PFSK-1 (cell line): ENCODE results near the gene SARDH.

Source experiments
- FOXP2 ChIP-seq: optimal IDR thresholded peaks from 2 replicates; pipeline ENCODE3; 2011; ENCODE audit warnings: borderline replicate concordance, control low read depth, inconsistent platforms; ENCODE audit not compliant: insufficient read depth; ENCODE audit errors: extremely low read length, extremely low read depth
- POLR2AphosphoS5 ChIP-seq: IDR thresholded peaks from 2 replicates; pipeline ENCODE4 v1.6.1; 2012; ENCODE audit warnings: low read depth, mild to moderate bottlenecking, control low read depth, low read length, moderate library complexity
- SIN3A ChIP-seq: IDR thresholded peaks from 2 replicates; pipeline ENCODE4 v1.6.1; 2012; ENCODE audit warnings: mild to moderate bottlenecking, low read length, moderate library complexity, borderline replicate concordance; ENCODE audit not compliant: insufficient read depth
- TAF1 ChIP-seq: IDR thresholded peaks from 2 replicates; pipeline ENCODE4 v1.6.1; 2012; ENCODE audit warnings: low read length, control low read depth, borderline replicate concordance; ENCODE audit not compliant: insufficient read depth
- TF ChIP-seq, protein P1 (sequence below), 2 experiments: IDR thresholded peaks; 2 replicates each; pipeline versions ENCODE4 v1.6.1 to v1.8.0; 2011 to 2012; ENCODE audit warnings: low read depth in 2 of 2, low read length in 2 of 2, control low read depth in 1 of 2, inconsistent platforms in 1 of 2, mild to moderate bottlenecking in 1 of 2, moderate library complexity in 1 of 2; ENCODE audit not compliant: insufficient read depth in 1 of 2

DNA sequence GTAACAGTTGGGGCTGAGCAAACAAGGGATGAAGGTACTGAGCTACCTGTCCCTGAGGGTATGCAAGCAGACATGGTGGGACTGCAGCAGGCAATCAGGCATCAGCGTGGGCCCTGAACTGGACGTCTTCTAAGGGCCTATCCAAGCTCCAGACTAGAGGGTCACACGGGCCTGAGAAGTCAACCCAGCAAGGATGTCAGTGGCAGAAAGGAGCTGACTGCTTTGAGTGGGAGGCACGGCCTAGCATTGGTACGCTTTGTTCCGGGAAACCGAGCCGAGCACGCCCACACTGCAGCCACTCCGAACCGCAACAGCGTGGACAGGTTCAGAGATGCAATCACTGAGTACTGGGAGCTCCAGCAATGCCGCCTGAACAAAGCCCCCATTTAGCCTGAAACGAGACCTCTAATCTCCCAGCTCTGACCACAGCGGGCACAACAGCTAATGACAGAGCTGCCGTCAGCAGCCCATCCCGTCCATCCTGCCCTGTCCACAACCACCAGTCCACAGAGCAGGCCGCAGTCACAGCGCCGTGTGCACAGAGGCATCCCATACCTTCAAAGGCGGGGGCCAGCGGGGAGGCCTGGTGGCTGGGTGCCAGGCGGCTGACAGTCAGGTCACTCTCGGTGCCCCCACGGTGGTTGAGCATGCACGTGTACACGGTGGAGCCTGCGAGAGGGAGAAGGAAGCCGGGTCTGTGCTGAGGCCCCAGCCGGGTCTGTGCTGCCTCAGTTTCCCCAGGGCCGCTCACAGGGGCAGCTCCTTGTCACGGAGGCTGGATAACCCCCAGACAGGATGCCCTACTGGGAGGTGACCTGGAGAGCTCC, 44.2 kb downstream of the SARDH start:
- no peak for TF ChIP-seq SIN3A
- TF ChIP-seq POLR2AphosphoS5: no peak
- no peak for TF ChIP-seq TAF1
- TF ChIP-seq, protein P1, sequence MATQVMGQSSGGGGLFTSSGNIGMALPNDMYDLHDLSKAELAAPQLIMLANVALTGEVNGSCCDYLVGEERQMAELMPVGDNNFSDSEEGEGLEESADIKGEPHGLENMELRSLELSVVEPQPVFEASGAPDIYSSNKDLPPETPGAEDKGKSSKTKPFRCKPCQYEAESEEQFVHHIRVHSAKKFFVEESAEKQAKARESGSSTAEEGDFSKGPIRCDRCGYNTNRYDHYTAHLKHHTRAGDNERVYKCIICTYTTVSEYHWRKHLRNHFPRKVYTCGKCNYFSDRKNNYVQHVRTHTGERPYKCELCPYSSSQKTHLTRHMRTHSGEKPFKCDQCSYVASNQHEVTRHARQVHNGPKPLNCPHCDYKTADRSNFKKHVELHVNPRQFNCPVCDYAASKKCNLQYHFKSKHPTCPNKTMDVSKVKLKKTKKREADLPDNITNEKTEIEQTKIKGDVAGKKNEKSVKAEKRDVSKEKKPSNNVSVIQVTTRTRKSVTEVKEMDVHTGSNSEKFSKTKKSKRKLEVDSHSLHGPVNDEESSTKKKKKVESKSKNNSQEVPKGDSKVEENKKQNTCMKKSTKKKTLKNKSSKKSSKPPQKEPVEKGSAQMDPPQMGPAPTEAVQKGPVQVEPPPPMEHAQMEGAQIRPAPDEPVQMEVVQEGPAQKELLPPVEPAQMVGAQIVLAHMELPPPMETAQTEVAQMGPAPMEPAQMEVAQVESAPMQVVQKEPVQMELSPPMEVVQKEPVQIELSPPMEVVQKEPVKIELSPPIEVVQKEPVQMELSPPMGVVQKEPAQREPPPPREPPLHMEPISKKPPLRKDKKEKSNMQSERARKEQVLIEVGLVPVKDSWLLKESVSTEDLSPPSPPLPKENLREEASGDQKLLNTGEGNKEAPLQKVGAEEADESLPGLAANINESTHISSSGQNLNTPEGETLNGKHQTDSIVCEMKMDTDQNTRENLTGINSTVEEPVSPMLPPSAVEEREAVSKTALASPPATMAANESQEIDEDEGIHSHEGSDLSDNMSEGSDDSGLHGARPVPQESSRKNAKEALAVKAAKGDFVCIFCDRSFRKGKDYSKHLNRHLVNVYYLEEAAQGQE (IDR thresholded peaks at IDR 0.05; ENCODE audit: insufficient read depth in 1 of 2, low read depth in 2 of 2, low read length in 2 of 2): no peak
- no peak for TF ChIP-seq FOXP2
